Effector memory CD8-positive, alpha-beta T cell (primary cell): ENCODE results near the gene TTC28.

Experiments used
- ATAC-seq: fragments of 150-1000 bp; cut with Tn5 transposase; replicated peaks from 2 replicates; pipeline ENCODE4 v1.10.0; 2021; ENCODE audit warnings: mild to moderate bottlenecking, moderate library complexity
- DNase-seq, 3 experiments: peaks; one replicate each; pipeline ENCODE4 v3.0.0; 2021
- H3K27ac Mint-ChIP-seq, 2 donors: one replicate each; pipeline ENCODE4 v1.8.0; 2022; ENCODE audit warnings: mild to moderate bottlenecking in 2 of 2, mixed read lengths in 2 of 2, moderate library complexity in 2 of 2
- H3K27me3 Mint-ChIP-seq, 2 donors: one replicate each; pipeline ENCODE4 v1.8.0; 2022; ENCODE audit warnings: mixed read lengths in 2 of 2
- H3K36me3 Mint-ChIP-seq: one replicate; pipeline ENCODE4 v1.8.0; 2022; ENCODE audit warnings: mild to moderate bottlenecking, moderate library complexity, mixed read lengths; ENCODE audit not compliant: insufficient read depth
- H3K4me1 Mint-ChIP-seq, 2 donors: one replicate each; pipeline ENCODE4 v1.8.0; 2022; ENCODE audit warnings: low read depth in 2 of 2, mixed read lengths in 2 of 2
- H3K4me3 Mint-ChIP-seq, 2 donors: one replicate each; pipeline ENCODE4 v1.8.0; 2022; ENCODE audit warnings: mild to moderate bottlenecking in 2 of 2, mixed read lengths in 2 of 2, moderate library complexity in 2 of 2
- H3K9me3 Mint-ChIP-seq, 2 donors: one replicate each; pipeline ENCODE4 v1.8.0; 2022; ENCODE audit warnings: mixed read lengths in 2 of 2

TTC28 gene

GRCh38 chr22:28047740-28048139 lies 631.9 kb downstream of the TTC28 start:
- H3K4me1 Mint-ChIP-seq: no peaks in the 10 kb centered on the region
- peaks cover 8 to 29% of the 10 kb centered on the region in 2 donors for H3K27me3 Mint-ChIP-seq
- H3K9me3 Mint-ChIP-seq: no peaks in the 10 kb centered on the region
- DNase-seq (no peak), ATAC-seq (no peak)
- no peak overlapping the region for H3K4me3 Mint-ChIP-seq
- H3K36me3 Mint-ChIP-seq: no peaks in the 10 kb centered on the region
- no peak overlapping the region for H3K27ac Mint-ChIP-seq

- no peak overlapping the region for H3K27ac Mint-ChIP-seq
- no peaks in the 10 kb centered on the region for H3K4me1 Mint-ChIP-seq
- no peak for ATAC-seq
Measured at GRCh38 chr22:28046100-28046499, 633.5 kb downstream of the TTC28 start.

GRCh38 chr22:28044546-28045173 lies 635.0 kb downstream of the TTC28 start:
- Mint-ChIP-seq H3K27ac (no peak overlapping the region), H3K4me3 (no peak overlapping the region), H3K36me3 (no peaks in the 10 kb centered on the region), H3K27me3 (peaks cover 19 to 29% of the 10 kb centered on the region in 2 donors), H3K4me1 (no peaks in the 10 kb centered on the region), H3K9me3 (no peaks in the 10 kb centered on the region)
- DNase-seq (no peak), ATAC-seq (no peak)

More at GRCh38 chr22:28046100-28046499, 633.5 kb downstream of the TTC28 start:
- Mint-ChIP-seq H3K36me3 (no peaks in the 10 kb centered on the region), H3K4me3 (no peak overlapping the region), H3K9me3 (no peaks in the 10 kb centered on the region), H3K27me3 (peaks cover 17 to 29% of the 10 kb centered on the region in 2 donors)
- DNase-seq: no peak

- no peak overlapping the region for H3K4me3 Mint-ChIP-seq
- no peaks in the 10 kb centered on the region for H3K4me1 Mint-ChIP-seq
- H3K9me3 Mint-ChIP-seq: no peaks in the 10 kb centered on the region
- no peak for ATAC-seq
- DNase-seq: no peak
- no peaks in the 10 kb centered on the region for H3K36me3 Mint-ChIP-seq
- H3K27ac Mint-ChIP-seq: no peak overlapping the region
- H3K27me3 Mint-ChIP-seq: peaks cover 15 to 19% of the 10 kb centered on the region in 2 donors
Measured at GRCh38 chr22:28043266-28043665, 636.4 kb downstream of the TTC28 start.

GRCh38 chr22:28034760-28035401 lies 644.8 kb downstream of the TTC28 start:
- DNase-seq (no peak), ATAC-seq (no peak)
- no peaks in the 10 kb centered on the region for H3K9me3 Mint-ChIP-seq
- peaks cover 0 to 2% of the 10 kb centered on the region in 2 donors for H3K4me1 Mint-ChIP-seq
- H3K36me3 Mint-ChIP-seq: no peaks in the 10 kb centered on the region
- H3K4me3 Mint-ChIP-seq: no peak overlapping the region
- no peak overlapping the region for H3K27ac Mint-ChIP-seq
- peaks cover 34 to 41% of the 10 kb centered on the region in 2 donors for H3K27me3 Mint-ChIP-seq

GRCh38 chr22:28034145-28034759 lies 645.4 kb downstream of the TTC28 start:
- Mint-ChIP-seq H3K27ac (no peak overlapping the region), H3K27me3 (peaks cover 34 to 36% of the 10 kb centered on the region in 2 donors), H3K4me1 (peaks cover 0 to 2% of the 10 kb centered on the region in 2 donors), H3K4me3 (no peak overlapping the region), H3K9me3 (no peaks in the 10 kb centered on the region), H3K36me3 (no peaks in the 10 kb centered on the region)
- DNase-seq (no peak), ATAC-seq (no peak)

- no peak overlapping the region for H3K4me3 Mint-ChIP-seq
- H3K27me3 Mint-ChIP-seq: peaks cover 34 to 36% of the 10 kb centered on the region in 2 donors
Measured at GRCh38 chr22:28032861-28033260, 646.8 kb downstream of the TTC28 start.

GRCh38 chr22:28031383-28031922 lies 648.2 kb downstream of the TTC28 start:
- no peak overlapping the region for H3K4me3 Mint-ChIP-seq
- H3K36me3 Mint-ChIP-seq: no peaks in the 10 kb centered on the region
- H3K4me1 Mint-ChIP-seq: peaks cover 0 to 2% of the 10 kb centered on the region in 2 donors
- no peak for DNase-seq
- no peak overlapping the region for H3K27ac Mint-ChIP-seq
- H3K9me3 Mint-ChIP-seq: no peaks in the 10 kb centered on the region
- ATAC-seq: no peak
- peaks cover 33 to 34% of the 10 kb centered on the region in 2 donors for H3K27me3 Mint-ChIP-seq

More at GRCh38 chr22:28032861-28033260, 646.8 kb downstream of the TTC28 start:
- no peaks in the 10 kb centered on the region for H3K36me3 Mint-ChIP-seq
- H3K4me1 Mint-ChIP-seq: peaks cover 0 to 2% of the 10 kb centered on the region in 2 donors
- DNase-seq (no peak), ATAC-seq (no peak)
- no peaks in the 10 kb centered on the region for H3K9me3 Mint-ChIP-seq
- H3K27ac Mint-ChIP-seq: no peak overlapping the region

- H3K36me3 Mint-ChIP-seq: no peaks in the 10 kb centered on the region
- no peak overlapping the region for H3K4me3 Mint-ChIP-seq
- no peak for ATAC-seq
- H3K4me1 Mint-ChIP-seq: peaks cover 0 to 2% of the 10 kb centered on the region in 2 donors
- no peak overlapping the region for H3K27ac Mint-ChIP-seq
- H3K27me3 Mint-ChIP-seq: peaks cover 23 to 24% of the 10 kb centered on the region in 2 donors
- no peaks in the 10 kb centered on the region for H3K9me3 Mint-ChIP-seq
- no peak for DNase-seq
Measured at GRCh38 chr22:28030473-28030872, 649.2 kb downstream of the TTC28 start.

- Mint-ChIP-seq H3K4me1 (peaks cover 0 to 2% of the 10 kb centered on the region in 2 donors), H3K4me3 (no peak overlapping the region), H3K36me3 (peaks cover 2% of the 10 kb centered on the region), H3K9me3 (no peaks in the 10 kb centered on the region), H3K27me3 (peaks cover 19% of the 10 kb centered on the region in 2 donors), H3K27ac (no peak overlapping the region)
- ATAC-seq: no peak
- DNase-seq: no peak
Measured at GRCh38 chr22:28029956-28030355, 649.7 kb downstream of the TTC28 start.

GRCh38 chr22:28029201-28029948 lies 650.3 kb downstream of the TTC28 start:
- H3K27me3 Mint-ChIP-seq: peaks cover 13 to 16% of the 10 kb centered on the region in 2 donors
- DNase-seq (no peak), ATAC-seq (no peak)

GRCh38 chr22:28027453-28028448 lies 651.9 kb downstream of the TTC28 start:
- Mint-ChIP-seq H3K4me1 (peaks cover 0 to 2% of the 10 kb centered on the region in 2 donors), H3K4me3 (no peak overlapping the region), H3K9me3 (no peaks in the 10 kb centered on the region), H3K27me3 (peaks cover 0 to 16% of the 10 kb centered on the region in 2 donors), H3K36me3 (peaks cover 3% of the 10 kb centered on the region), H3K27ac (no peak overlapping the region)
- ATAC-seq: no peak
- DNase-seq: no peak

More at GRCh38 chr22:28029201-28029948, 650.3 kb downstream of the TTC28 start:
- Mint-ChIP-seq H3K9me3 (no peaks in the 10 kb centered on the region), H3K4me3 (no peak overlapping the region), H3K27ac (no peak overlapping the region), H3K36me3 (peaks cover 3% of the 10 kb centered on the region), H3K4me1 (peaks cover 0 to 2% of the 10 kb centered on the region in 2 donors)
